SKM-1 treated with dmso at 0.1 percent for 144 hours (cell line): ENCODE data around the gene XPA.

Experiments
- DNase-seq: peaks from one replicate; lab custom pipeline; 2025; ENCODE audit not compliant: unreplicated experiment; lab: John Stamatoyannopoulos, UW

Gene XPA

GRCh38 chr9:97659771-97660170 lies 37.4 kb downstream of the XPA start:
- DNase-seq = no peak

- no peak for DNase-seq
Observed at GRCh38 chr9:97658707-97659106, 38.4 kb downstream of the XPA start.

- DNase-seq = no peak
Observed at GRCh38 chr9:97651646-97652045, 45.5 kb downstream of the XPA start.

GRCh38 chr9:97647996-97648395 lies 49.1 kb downstream of the XPA start:
- DNase-seq = no peak

DNA sequence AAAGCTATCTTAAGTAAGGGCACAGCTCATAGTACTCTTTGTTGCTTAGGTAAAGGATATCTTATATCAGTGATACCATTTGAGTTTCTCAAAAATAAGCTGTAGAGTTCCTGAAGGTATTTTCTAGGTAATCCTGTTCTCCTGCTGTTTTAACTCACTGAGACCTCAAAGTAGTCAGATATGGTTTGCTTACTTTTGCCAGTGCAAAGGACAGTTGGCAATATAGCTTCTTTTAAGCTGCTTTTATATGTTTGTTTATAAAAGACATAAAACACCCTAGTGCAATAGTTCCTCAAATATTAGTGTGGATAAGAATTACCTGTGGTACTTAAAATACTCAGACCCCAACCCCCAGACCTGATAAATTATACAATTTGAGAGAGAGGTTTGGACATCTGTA lies 51.4 kb downstream of the XPA start:
- DNase-seq = no peak

DNA sequence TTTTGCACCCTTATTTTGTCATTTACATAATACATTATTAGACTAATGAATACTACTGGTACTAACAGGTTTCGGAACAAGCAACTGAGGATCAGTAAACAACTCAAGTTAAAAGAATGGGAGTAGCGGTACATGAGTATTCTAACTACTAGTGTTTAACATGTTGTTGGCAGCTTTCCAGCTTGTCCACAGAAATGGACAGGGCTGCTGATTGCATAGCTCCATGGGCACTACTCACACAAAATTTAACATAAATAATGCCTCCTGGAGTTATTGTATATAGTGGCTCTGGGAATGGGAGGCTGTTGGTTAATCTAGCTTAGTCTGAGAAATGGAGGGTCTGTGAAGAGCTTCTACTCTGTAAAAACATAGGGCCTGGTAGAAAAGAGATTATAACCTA lies 56.8 kb downstream of the XPA start:
- DNase-seq = no peak

DNA sequence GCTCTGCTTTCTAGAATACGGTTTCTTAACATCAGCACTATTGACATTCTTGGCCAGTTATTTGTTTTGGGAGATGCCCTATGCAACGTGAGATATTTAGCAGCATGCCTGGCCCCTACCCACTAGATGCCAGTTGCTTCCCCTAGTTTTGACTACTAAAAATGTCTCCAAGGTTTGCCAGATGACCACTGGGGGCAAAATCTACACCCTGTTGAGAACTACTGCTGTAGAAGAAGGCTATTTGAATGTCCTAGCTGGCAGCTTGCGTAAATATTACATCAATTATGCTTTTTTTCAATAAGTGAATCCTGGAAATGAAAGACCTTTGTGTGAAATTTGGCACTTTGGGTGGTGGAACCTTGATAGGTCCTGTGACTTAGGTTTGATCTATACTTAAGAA lies 58.5 kb downstream of the XPA start:
- DNase-seq = no peak

GRCh38 chr9:97636903-97637302 lies 60.2 kb downstream of the XPA start:
- no peak for DNase-seq

DNA sequence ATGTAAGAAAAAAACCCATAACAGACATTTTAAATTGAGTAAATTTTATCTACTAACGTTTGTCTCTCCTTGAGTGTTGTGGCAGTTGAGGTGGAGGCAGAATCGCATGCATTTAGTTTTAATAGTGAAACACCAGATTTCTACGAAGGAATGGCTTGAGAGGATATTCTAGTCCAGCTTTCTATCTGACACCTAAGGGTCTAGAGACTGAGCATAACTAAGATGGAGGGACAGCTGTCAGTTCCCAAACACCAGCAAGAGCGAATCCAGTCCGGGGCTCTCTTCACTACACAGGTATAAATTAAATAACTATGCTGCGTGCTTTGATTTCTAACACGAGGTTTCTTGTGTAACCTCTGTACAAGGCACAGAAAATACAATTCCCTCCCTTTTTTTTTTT lies 62.1 kb downstream of the XPA start:
- no peak for DNase-seq

GRCh38 chr9:97633859-97634490 lies 63.2 kb downstream of the XPA start:
- DNase-seq = no peak

- peak; percentile 93 for DNase-seq
Observed at GRCh38 chr9:97632985-97633858, 63.9 kb downstream of the XPA start, which contains the start of the genes NCBP1 and TSTD2. Gene NCBP1 (plus strand): TSS chr9:97633821. CDS start chr9:97633882, 61 bp downstream. Gene TSTD2 (minus strand): TSS chr9:97633368. CDS start chr9:97627562, 5,806 bp downstream.

DNA sequence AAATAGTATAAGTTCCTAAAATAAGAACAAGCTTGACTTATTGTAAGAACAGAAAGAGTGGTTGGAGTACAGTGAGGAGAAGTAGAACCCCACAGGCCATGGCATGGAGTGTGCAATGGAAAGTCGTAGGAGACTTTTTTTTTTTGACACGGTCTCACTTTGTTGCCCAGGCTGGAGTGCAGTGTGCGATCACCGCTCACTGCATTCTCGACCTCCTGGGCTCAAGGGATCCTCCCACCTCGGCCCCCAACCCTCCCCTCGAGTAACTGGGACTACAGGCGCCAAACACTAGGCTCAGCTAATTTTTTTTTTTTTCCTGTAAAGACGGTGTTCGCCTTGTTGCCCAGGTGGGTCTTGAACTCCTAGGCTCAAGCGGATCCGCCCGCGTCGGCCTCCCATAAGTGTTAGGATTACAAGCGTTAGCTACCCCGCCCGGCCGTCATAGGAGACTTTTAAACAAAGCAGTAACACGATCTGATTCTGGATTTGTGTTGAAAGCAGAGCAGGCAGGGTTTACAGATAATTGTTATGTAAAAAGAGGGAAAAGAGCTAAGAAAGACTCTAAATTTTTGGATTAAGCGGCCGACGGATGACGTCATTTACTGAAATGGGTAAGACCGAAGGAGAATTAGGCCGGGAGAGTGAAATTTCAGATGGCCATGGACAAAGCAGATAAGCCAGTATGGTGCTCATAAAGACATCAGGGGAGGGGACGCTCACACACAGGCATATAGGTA lies 64.7 kb downstream of the XPA start:
- no peak for DNase-seq

DNA sequence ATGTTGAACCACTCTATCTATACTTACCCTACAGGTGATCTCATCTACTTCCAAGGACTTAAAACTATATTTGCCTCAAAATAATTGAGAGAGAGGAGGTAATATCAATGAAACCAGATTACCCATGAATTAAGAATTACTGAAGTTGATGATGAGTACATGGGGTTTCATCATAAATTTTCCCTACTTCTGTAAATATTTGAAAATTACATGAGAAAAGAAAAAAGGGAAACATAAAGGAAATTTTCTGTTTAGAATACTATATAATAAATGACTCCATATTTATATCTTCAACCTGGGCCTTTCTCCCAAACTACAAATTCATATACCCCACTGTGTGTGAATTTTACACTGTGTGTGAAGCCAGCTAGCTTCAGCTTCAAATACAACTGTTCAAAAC lies 66.5 kb downstream of the XPA start:
- no peak for DNase-seq

GRCh38 chr9:97629156-97629555 lies 68.0 kb downstream of the XPA start:
- no peak for DNase-seq

- no peak for DNase-seq
Observed at GRCh38 chr9:97628668-97629067, 68.5 kb downstream of the XPA start.

DNA sequence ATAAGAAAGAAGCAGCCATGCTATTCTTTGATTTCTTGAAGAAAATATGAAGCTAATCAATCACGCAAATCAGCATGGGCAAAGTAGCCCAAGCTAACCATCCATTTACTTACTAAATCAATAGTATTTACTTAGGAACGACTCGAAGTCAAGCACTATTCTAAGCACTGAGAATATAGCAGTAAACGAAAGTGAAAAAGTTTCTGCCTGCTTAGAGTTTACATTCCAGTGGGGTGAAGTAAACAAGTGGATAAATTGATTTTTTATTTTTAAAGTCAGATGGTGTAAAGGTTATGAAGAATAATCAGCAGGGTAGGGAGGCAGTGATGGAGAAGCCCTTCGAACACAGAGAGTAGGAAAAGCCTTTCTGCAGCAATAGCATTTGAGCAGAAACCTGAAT lies 69.5 kb downstream of the XPA start:
- DNase-seq = no peak

DNA sequence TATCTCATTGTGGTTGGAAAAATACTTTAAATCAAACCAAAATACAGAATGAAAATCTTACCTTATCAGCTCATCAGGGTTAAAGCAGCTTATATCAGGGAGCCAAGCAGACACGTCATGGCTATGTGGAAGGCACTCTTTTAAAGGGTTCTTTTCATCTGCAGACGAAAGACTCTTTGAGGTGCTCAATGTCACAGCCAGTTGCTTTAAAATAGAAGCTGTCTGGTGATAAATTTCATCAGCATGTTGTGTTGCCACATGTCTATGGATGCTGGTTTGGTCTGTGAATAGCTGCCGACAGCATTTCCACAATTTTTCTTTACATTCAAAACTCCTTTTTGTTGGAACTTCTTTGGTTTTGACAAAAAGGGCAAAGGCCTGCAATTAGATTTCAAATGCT lies 71.5 kb downstream of the XPA start:
- no peak for DNase-seq
